DOHH2 (cell line): ENCODE data around the gene MT1M.

Experiments used
- H3F3A ChIP-seq: fragments of 200-600 bp; sonication (generic), shearing (Covaris generic); 2 replicates; pipeline ENCODE4 v1.6.0; 2016; ENCODE audit warnings: antibody characterized with exemption, mild to moderate bottlenecking; ENCODE audit not compliant: control insufficient read depth, insufficient read depth
- H3K27ac ChIP-seq: fragments of 200-600 bp; sonication (generic); 2 replicates; pipeline ENCODE4 v1.5.1; 2014; ENCODE audit warnings: low read depth, mild to moderate bottlenecking, low read length, moderate library complexity
- H3K27me3 ChIP-seq: fragments of 200-600 bp; sonication (generic); 2 replicates; pipeline ENCODE4 v1.6.1; 2014; ENCODE audit warnings: mild to moderate bottlenecking, low read length, mixed read lengths; ENCODE audit not compliant: control insufficient read depth
- H3K36me3 ChIP-seq: fragments of 200-600 bp; sonication (generic); 2 replicates; pipeline ENCODE4 v1.6.1; 2014; ENCODE audit warnings: mild to moderate bottlenecking, low read length, moderate library complexity, mixed read lengths; ENCODE audit not compliant: control insufficient read depth
- H3K4me1 ChIP-seq: fragments of 200-600 bp; sonication (generic); 2 replicates; pipeline ENCODE4 v1.6.1; 2014; ENCODE audit warnings: mild to moderate bottlenecking, low read length, mixed read lengths; ENCODE audit not compliant: control insufficient read depth
- H3K4me2 ChIP-seq: fragments of 200-600 bp; sonication (generic); 2 replicates; pipeline ENCODE4 v1.6.0; 2014; ENCODE audit warnings: mild to moderate bottlenecking, low read length, moderate library complexity
- H3K4me3 ChIP-seq: fragments of 200-600 bp; sonication (generic); 2 replicates; pipeline ENCODE4 v1.5.1; 2014; ENCODE audit warnings: mild to moderate bottlenecking, low read length, mixed read lengths
- H3K79me2 ChIP-seq: fragments of 200-600 bp; sonication (generic); 2 replicates; pipeline ENCODE4 v1.6.1; 2014; ENCODE audit warnings: mild to moderate bottlenecking, low read length, mixed read lengths; ENCODE audit not compliant: control insufficient read depth
- H3K9me2 ChIP-seq: fragments of 200-600 bp; sonication (generic); replicated peaks from 2 replicates; pipeline ENCODE4 v1.6.1; 2014; ENCODE audit warnings: mild to moderate bottlenecking, low read length, mixed read lengths; ENCODE audit not compliant: control insufficient read depth
- H3K9me3 ChIP-seq: fragments of 200-600 bp; sonication (generic); 2 replicates; pipeline ENCODE4 v1.6.1; 2014; ENCODE audit warnings: antibody characterized with exemption, low read length, mixed read lengths; ENCODE audit not compliant: control insufficient read depth, insufficient read depth
- H4K20me1 ChIP-seq: fragments of 200-600 bp; sonication (generic); 2 replicates; pipeline ENCODE4 v1.6.0; 2014; ENCODE audit warnings: low read depth, mild to moderate bottlenecking, antibody characterized with exemption, low read length, moderate library complexity; ENCODE audit not compliant: control insufficient read depth, insufficient read depth
- CTCF ChIP-seq: fragments of 200-600 bp; sonication (generic); IDR thresholded peaks from one replicate; pipeline ENCODE4 v1.5.1; 2014; ENCODE audit warnings: antibody characterized with exemption, mild to moderate bottlenecking, low read depth, low read length; ENCODE audit not compliant: poor library complexity, severe bottlenecking
- EZH2phosphoT487 ChIP-seq: fragments of 200-600 bp; sonication (generic); IDR thresholded peaks from 2 replicates; pipeline ENCODE4 v1.6.1; 2017; ENCODE audit warnings: borderline replicate concordance, mild to moderate bottlenecking, antibody characterized with exemption, low read length, moderate library complexity, mixed read lengths

MT1M gene

DNA sequence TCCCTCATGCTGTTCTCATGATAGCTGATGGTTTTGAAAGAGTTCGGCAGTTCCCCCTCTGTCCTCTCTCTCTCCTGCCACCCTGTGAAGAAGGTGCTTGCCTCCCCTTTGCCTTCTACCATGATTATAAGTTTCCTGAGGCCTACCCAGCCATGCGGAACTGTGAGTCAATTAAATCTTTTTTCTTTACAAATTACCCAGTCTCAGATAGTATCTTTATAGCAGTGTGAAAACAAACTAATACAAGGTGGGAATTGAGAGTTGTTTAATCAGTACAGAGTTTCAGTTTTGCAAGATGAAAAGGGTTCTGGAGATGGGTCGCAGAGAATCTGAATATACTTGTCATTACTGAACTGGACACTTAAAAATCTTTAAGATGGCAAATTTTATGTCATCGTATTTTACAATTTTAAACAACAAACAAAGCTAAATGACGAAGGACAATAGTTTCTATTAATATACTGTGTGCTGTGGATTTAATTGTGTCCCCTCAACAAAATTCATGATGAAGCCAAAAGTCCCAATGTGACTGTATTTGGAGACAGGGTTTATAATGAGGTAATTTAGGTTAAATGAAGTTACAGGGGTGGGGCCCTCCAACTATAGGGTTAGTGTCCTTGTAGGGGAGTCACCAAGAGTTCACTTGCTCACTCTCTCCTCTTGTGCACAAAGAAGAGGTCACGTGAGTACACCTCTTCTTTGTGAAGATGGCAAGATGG, 38.7 kb upstream of the MT1M start:
- TF ChIP-seq EZH2phosphoT487 (no peak), CTCF (no peak)
- peaks cover 34% of the 10 kb centered on the region for H3K4me1 ChIP-seq
- no peaks in the 10 kb centered on the region for H4K20me1 ChIP-seq
- H3K4me3 ChIP-seq, result no peak overlapping the region
- H3K27ac ChIP-seq, result no peak overlapping the region
- H3K36me3 ChIP-seq, result no peaks in the 10 kb centered on the region
- peaks cover 7% of the 10 kb centered on the region; the same call in 1 of the 2 replicates for H3K27me3 ChIP-seq
- H3F3A ChIP-seq, result peaks cover 3% of the 10 kb centered on the region; the same call in 1 of the 2 replicates
- no peaks in the 10 kb centered on the region for H3K9me3 ChIP-seq
- no peaks in the 10 kb centered on the region for H3K9me2 ChIP-seq
- no peaks in the 10 kb centered on the region for H3K79me2 ChIP-seq
- no peak overlapping the region for H3K4me2 ChIP-seq

GRCh38 chr16:56594292-56594619, 38.2 kb upstream of the MT1M start:
- no peaks in the 10 kb centered on the region for H3K9me3 ChIP-seq
- H3K27me3 ChIP-seq, result peaks cover 5% of the 10 kb centered on the region; the same call in 1 of the 2 replicates
- H3K4me3 ChIP-seq, result no peak overlapping the region
- no peaks in the 10 kb centered on the region for H3K79me2 ChIP-seq
- H3K4me1 ChIP-seq, result peaks cover 34% of the 10 kb centered on the region
- H3K9me2 ChIP-seq, result no peaks in the 10 kb centered on the region
- TF ChIP-seq CTCF (no peak), EZH2phosphoT487 (no peak)
- H3K36me3 ChIP-seq, result no peaks in the 10 kb centered on the region
- H4K20me1 ChIP-seq, result no peaks in the 10 kb centered on the region
- H3F3A ChIP-seq, result peaks cover 3% of the 10 kb centered on the region; the same call in 1 of the 2 replicates
- no peak overlapping the region for H3K4me2 ChIP-seq
- H3K27ac ChIP-seq, result no peak overlapping the region

- peaks cover 14% of the 10 kb centered on the region for H3K4me1 ChIP-seq
- H3K4me3 ChIP-seq, result no peak overlapping the region
- no peaks in the 10 kb centered on the region for H3K36me3 ChIP-seq
- H3K9me2 ChIP-seq, result no peaks in the 10 kb centered on the region
- H3K4me2 ChIP-seq, result no peak overlapping the region
- peaks cover 3% of the 10 kb centered on the region; the same call in 1 of the 2 replicates for H3F3A ChIP-seq
- peaks cover 4% of the 10 kb centered on the region; the same call in 1 of the 2 replicates for H3K27me3 ChIP-seq
- TF ChIP-seq EZH2phosphoT487 (no peak), CTCF (peak; percentile 71)
- H3K27ac ChIP-seq, result no peak overlapping the region
- H4K20me1 ChIP-seq, result no peaks in the 10 kb centered on the region
- H3K9me3 ChIP-seq, result no peaks in the 10 kb centered on the region
- no peaks in the 10 kb centered on the region for H3K79me2 ChIP-seq
Measured at GRCh38 chr16:56600398-56600999, 32.0 kb upstream of the MT1M start.
